GM23338 (cell line): Measurements from ENCODE around the gene EMC10. TPM values are rescaled to one million over a fixed set of nuclear protein-coding genes. Genes with fewer than 3 reads are reported as not detected.

Experiments used
- ATAC-seq: fragments of 200-7000 bp; cut with Tn5 transposase; 3 replicates; pipeline ENCODE4 v1.9.1; 2020
- DNase-seq: peaks from one replicate; pipeline ENCODE4 v3.0.0-alpha.2; 2015; ENCODE audit warnings: low spot score
- H2AFZ ChIP-seq: fragments of 200-600 bp; sonication (generic); 2 replicates; pipeline ENCODE4 v1.8.0; 2016; ENCODE audit warnings: antibody characterized with exemption, mild to moderate bottlenecking, moderate library complexity
- H3F3A ChIP-seq: fragments of 200-600 bp; sonication (generic); replicated peaks from 2 replicates; pipeline ENCODE4 v1.8.0; 2017; ENCODE audit warnings: antibody characterized with exemption, mixed run types, low read depth
- H3K27ac ChIP-seq: fragments of 200-600 bp; sonication (generic); 2 replicates; pipeline ENCODE4 v1.6.1; 2016; ENCODE audit warnings: low read depth
- H3K27me3 ChIP-seq: fragments of 200-600 bp; sonication (generic); 2 replicates; pipeline ENCODE4 v1.8.0; 2016; ENCODE audit warnings: mild to moderate bottlenecking, mixed run types, moderate library complexity; ENCODE audit not compliant: insufficient read depth
- H3K36me3 ChIP-seq: fragments of 200-600 bp; sonication (generic); 2 replicates; pipeline ENCODE4 v1.8.0; 2016; ENCODE audit warnings: mild to moderate bottlenecking; ENCODE audit not compliant: insufficient read depth
- H3K4me1 ChIP-seq: fragments of 200-600 bp; sonication (generic); 2 replicates; pipeline ENCODE4 v1.8.0; 2016; ENCODE audit warnings: mild to moderate bottlenecking, moderate library complexity; ENCODE audit not compliant: insufficient read depth
- H3K4me2 ChIP-seq: fragments of 200-600 bp; sonication (generic); 2 replicates; pipeline ENCODE4 v1.7.1; 2017; ENCODE audit warnings: mixed run types
- H3K4me3 ChIP-seq: fragments of 200-600 bp; sonication (generic); 2 replicates; pipeline ENCODE4 v1.6.1; 2016; ENCODE audit warnings: mixed run types
- H3K79me2 ChIP-seq: fragments of 200-600 bp; sonication (generic); replicated peaks from 2 replicates; pipeline ENCODE4 v1.8.0; 2017; ENCODE audit warnings: mild to moderate bottlenecking; ENCODE audit not compliant: insufficient read depth
- H3K9me2 ChIP-seq: fragments of 200-600 bp; sonication (generic); 2 replicates; pipeline ENCODE4 v1.8.0; 2017; ENCODE audit not compliant: insufficient read depth
- H4K20me1 ChIP-seq: fragments of 200-600 bp; sonication (generic); replicated peaks from 2 replicates; pipeline ENCODE4 v1.8.0; 2017; ENCODE audit warnings: mild to moderate bottlenecking; ENCODE audit not compliant: insufficient read depth
- H3K27ac Mint-ChIP-seq: 2 replicates; pipeline ENCODE4 v1.8.0; 2020; ENCODE audit warnings: inconsistent platforms, mild to moderate bottlenecking, moderate library complexity, mixed read lengths
- H3K27me3 Mint-ChIP-seq: 3 replicates; pipeline ENCODE4 v1.8.0; 2022; ENCODE audit warnings: low read depth, mild to moderate bottlenecking, moderate library complexity, mixed read lengths, inconsistent platforms; ENCODE audit not compliant: insufficient read depth, poor library complexity
- H3K36me3 Mint-ChIP-seq: 3 replicates; pipeline ENCODE4 v1.8.0; 2021; ENCODE audit warnings: low read depth, mild to moderate bottlenecking, inconsistent platforms, moderate library complexity, mixed read lengths
- H3K4me1 Mint-ChIP-seq: 3 replicates; pipeline ENCODE4 v1.8.0; 2020; ENCODE audit warnings: mild to moderate bottlenecking, inconsistent platforms, mixed read lengths
- H3K4me3 Mint-ChIP-seq: 3 replicates; pipeline ENCODE4 v1.8.0; 2021; ENCODE audit warnings: moderate library complexity, mild to moderate bottlenecking, inconsistent platforms, mixed read lengths
- H3K9me3 Mint-ChIP-seq: 3 replicates; pipeline ENCODE4 v1.8.0; 2020; ENCODE audit warnings: moderate library complexity, mild to moderate bottlenecking, inconsistent platforms, mixed read lengths
- CREB1 ChIP-seq: fragments of 250-450 bp; sonication (Bioruptor Pico); IDR thresholded peaks from 2 replicates; pipeline ENCODE4 v1.5.0; 2020; ENCODE audit warnings: low read depth, mild to moderate bottlenecking, moderate library complexity
- CTCF ChIP-seq, 2 experiments: fragments of 200-600 bp in 1 of 2; sonication (generic) in 1 of 2; conservative IDR thresholded peaks; 2 replicates each; pipeline versions ENCODE4 v1.5.1 to v1.6.1; 2016 to 2017; ENCODE audit warnings: antibody characterized with exemption in 2 of 2, low read depth in 2 of 2, mild to moderate bottlenecking in 2 of 2, moderate library complexity in 1 of 2
- ETS1 ChIP-seq: IDR thresholded peaks from 2 replicates; pipeline ENCODE4 v1.6.1; 2016; ENCODE audit warnings: antibody characterized with exemption
- EZH2 ChIP-seq: fragments of 200-600 bp; sonication (generic); IDR thresholded peaks from one replicate; pipeline ENCODE4 v1.8.0; 2017; ENCODE audit warnings: antibody characterized with exemption, mild to moderate bottlenecking, low read depth; ENCODE audit not compliant: unreplicated experiment
- EZH2phosphoT487 ChIP-seq: fragments of 200-600 bp; sonication (generic); IDR thresholded peaks from one replicate; pipeline ENCODE4 v1.8.1; 2018; ENCODE audit warnings: antibody characterized with exemption; ENCODE audit not compliant: unreplicated experiment
- JUNB ChIP-seq: IDR thresholded peaks from one replicate; pipeline ENCODE4 v1.6.1; 2016; ENCODE audit warnings: antibody characterized with exemption; ENCODE audit not compliant: unreplicated experiment
- NANOG ChIP-seq: IDR thresholded peaks from 2 replicates; pipeline ENCODE4 v1.6.1; 2016; ENCODE audit warnings: antibody characterized with exemption, borderline replicate concordance
- POLR2AphosphoS5 ChIP-seq: IDR thresholded peaks from 2 replicates; pipeline ENCODE4 v1.6.1; 2016; ENCODE audit warnings: antibody characterized with exemption, low read depth
- STAT1 ChIP-seq: IDR thresholded peaks from one replicate; pipeline ENCODE4 v1.6.1; 2016; ENCODE audit warnings: antibody characterized with exemption; ENCODE audit not compliant: unreplicated experiment
- ZNF114 ChIP-seq: fragments of 250-450 bp; sonication (Bioruptor Pico); IDR thresholded peaks from 2 replicates; pipeline ENCODE4 v1.5.0; 2020; ENCODE audit warnings: mild to moderate bottlenecking, moderate library complexity
- ZNF331 ChIP-seq: fragments of 250-450 bp; sonication (Bioruptor Pico); IDR thresholded peaks from 2 replicates; pipeline ENCODE4 v1.5.0; 2020; ENCODE audit warnings: low read depth, mild to moderate bottlenecking, moderate library complexity
- polyA plus RNA-seq: library from polyadenylated mRNA; unstranded; fragments of >200 nt; fragmentation: Nextera tagmentation; extraction: Ambion mirVana; gene quantifications from 2 replicates; pipeline ENCODE4 v1.2.1, GENCODE V29; 2016
- total RNA-seq: library from RNA; depleted of rRNA; stranded (reverse); fragments of >200 nt; shearing (Covaris generic); gene quantifications from 2 replicates; pipeline ENCODE4 v1.2.3, GENCODE V29; 2014
- TF ChIP-seq, protein P1 (sequence below): fragments of 250-450 bp; sonication (Bioruptor Pico); IDR thresholded peaks from 2 replicates; pipeline ENCODE4 v1.5.0; 2020; ENCODE audit warnings: mild to moderate bottlenecking, moderate library complexity

Gene EMC10
- total and polyA plus RNA-seq, 2 experiments from 2014 or later: 24.8 to 113 TPM

GRCh38 chr19:50510121-50510670 lies 33.9 kb downstream of the EMC10 start:
- H3K4me1 Mint-ChIP-seq: no peaks in the 10 kb centered on the region
- Histone ChIP-seq H3K4me2 (peak overlapping the region; percentile 78), H3K27me3 (peaks cover 19% of the 10 kb centered on the region), H3K27ac (no peak overlapping the region), H3F3A (no peaks in the 10 kb centered on the region), H2AFZ (no peak overlapping the region), H4K20me1 (no peaks in the 10 kb centered on the region; the same call in 1 of the 2 replicates), H3K4me3 (peak overlapping the region; percentile 61), H3K79me2 (no peaks in the 10 kb centered on the region), H3K36me3 (no peaks in the 10 kb centered on the region), H3K4me1 (peaks cover 4% of the 10 kb centered on the region; the same call in 1 of the 2 replicates), H3K9me2 (no peaks in the 10 kb centered on the region)
- H3K36me3 Mint-ChIP-seq: peaks cover 37% of the 10 kb centered on the region
- H3K27me3 Mint-ChIP-seq: peaks cover 10% of the 10 kb centered on the region
- peaks cover 94% of the 10 kb centered on the region for H3K9me3 Mint-ChIP-seq
- TF ChIP-seq EZH2phosphoT487 (no peak), ETS1 (no peak)
- DNase-seq (no peak), ATAC-seq (no peak)
- H3K4me3 Mint-ChIP-seq: no peak overlapping the region
- no peak overlapping the region for H3K27ac Mint-ChIP-seq

- Histone ChIP-seq H3K4me1 (peaks cover 4% of the 10 kb centered on the region; the same call in 1 of the 2 replicates), H3K9me2 (no peaks in the 10 kb centered on the region), H3K79me2 (no peaks in the 10 kb centered on the region), H3K4me2 (peak overlapping the region; percentile 78), H4K20me1 (no peaks in the 10 kb centered on the region; the same call in 1 of the 2 replicates), H3K4me3 (peak overlapping the region; percentile 61), H3F3A (no peaks in the 10 kb centered on the region), H3K36me3 (no peaks in the 10 kb centered on the region), H2AFZ (peak overlapping the region; percentile 48; the same call in 1 of the 2 replicates), H3K27me3 (peaks cover 19% of the 10 kb centered on the region), H3K27ac (no peak overlapping the region)
- ATAC-seq (no peak; the same call in 2 of the 3 replicates), DNase-seq (peak; percentile 93)
- H3K9me3 Mint-ChIP-seq: peaks cover 93% of the 10 kb centered on the region
- peaks cover 9% of the 10 kb centered on the region for H3K27me3 Mint-ChIP-seq
- H3K4me1 Mint-ChIP-seq: no peaks in the 10 kb centered on the region
- no peak overlapping the region for H3K27ac Mint-ChIP-seq
- H3K4me3 Mint-ChIP-seq: no peak overlapping the region
- H3K36me3 Mint-ChIP-seq: peaks cover 33% of the 10 kb centered on the region
- TF ChIP-seq JUNB (no peak), NANOG (no peak), ZNF331 (no peak), EZH2 (no peak), CREB1 (CRISPR knock-in tag) (no peak), CTCF (conservative IDR thresholded peaks at IDR 0.05; ENCODE audit: low read depth in 2 of 2) (no peak), ZNF114 (CRISPR knock-in tag) (no peak), ETS1 (no peak), POLR2AphosphoS5 (no peak), STAT1 (no peak), EZH2phosphoT487 (no peak)
- TF ChIP-seq, protein P1, sequence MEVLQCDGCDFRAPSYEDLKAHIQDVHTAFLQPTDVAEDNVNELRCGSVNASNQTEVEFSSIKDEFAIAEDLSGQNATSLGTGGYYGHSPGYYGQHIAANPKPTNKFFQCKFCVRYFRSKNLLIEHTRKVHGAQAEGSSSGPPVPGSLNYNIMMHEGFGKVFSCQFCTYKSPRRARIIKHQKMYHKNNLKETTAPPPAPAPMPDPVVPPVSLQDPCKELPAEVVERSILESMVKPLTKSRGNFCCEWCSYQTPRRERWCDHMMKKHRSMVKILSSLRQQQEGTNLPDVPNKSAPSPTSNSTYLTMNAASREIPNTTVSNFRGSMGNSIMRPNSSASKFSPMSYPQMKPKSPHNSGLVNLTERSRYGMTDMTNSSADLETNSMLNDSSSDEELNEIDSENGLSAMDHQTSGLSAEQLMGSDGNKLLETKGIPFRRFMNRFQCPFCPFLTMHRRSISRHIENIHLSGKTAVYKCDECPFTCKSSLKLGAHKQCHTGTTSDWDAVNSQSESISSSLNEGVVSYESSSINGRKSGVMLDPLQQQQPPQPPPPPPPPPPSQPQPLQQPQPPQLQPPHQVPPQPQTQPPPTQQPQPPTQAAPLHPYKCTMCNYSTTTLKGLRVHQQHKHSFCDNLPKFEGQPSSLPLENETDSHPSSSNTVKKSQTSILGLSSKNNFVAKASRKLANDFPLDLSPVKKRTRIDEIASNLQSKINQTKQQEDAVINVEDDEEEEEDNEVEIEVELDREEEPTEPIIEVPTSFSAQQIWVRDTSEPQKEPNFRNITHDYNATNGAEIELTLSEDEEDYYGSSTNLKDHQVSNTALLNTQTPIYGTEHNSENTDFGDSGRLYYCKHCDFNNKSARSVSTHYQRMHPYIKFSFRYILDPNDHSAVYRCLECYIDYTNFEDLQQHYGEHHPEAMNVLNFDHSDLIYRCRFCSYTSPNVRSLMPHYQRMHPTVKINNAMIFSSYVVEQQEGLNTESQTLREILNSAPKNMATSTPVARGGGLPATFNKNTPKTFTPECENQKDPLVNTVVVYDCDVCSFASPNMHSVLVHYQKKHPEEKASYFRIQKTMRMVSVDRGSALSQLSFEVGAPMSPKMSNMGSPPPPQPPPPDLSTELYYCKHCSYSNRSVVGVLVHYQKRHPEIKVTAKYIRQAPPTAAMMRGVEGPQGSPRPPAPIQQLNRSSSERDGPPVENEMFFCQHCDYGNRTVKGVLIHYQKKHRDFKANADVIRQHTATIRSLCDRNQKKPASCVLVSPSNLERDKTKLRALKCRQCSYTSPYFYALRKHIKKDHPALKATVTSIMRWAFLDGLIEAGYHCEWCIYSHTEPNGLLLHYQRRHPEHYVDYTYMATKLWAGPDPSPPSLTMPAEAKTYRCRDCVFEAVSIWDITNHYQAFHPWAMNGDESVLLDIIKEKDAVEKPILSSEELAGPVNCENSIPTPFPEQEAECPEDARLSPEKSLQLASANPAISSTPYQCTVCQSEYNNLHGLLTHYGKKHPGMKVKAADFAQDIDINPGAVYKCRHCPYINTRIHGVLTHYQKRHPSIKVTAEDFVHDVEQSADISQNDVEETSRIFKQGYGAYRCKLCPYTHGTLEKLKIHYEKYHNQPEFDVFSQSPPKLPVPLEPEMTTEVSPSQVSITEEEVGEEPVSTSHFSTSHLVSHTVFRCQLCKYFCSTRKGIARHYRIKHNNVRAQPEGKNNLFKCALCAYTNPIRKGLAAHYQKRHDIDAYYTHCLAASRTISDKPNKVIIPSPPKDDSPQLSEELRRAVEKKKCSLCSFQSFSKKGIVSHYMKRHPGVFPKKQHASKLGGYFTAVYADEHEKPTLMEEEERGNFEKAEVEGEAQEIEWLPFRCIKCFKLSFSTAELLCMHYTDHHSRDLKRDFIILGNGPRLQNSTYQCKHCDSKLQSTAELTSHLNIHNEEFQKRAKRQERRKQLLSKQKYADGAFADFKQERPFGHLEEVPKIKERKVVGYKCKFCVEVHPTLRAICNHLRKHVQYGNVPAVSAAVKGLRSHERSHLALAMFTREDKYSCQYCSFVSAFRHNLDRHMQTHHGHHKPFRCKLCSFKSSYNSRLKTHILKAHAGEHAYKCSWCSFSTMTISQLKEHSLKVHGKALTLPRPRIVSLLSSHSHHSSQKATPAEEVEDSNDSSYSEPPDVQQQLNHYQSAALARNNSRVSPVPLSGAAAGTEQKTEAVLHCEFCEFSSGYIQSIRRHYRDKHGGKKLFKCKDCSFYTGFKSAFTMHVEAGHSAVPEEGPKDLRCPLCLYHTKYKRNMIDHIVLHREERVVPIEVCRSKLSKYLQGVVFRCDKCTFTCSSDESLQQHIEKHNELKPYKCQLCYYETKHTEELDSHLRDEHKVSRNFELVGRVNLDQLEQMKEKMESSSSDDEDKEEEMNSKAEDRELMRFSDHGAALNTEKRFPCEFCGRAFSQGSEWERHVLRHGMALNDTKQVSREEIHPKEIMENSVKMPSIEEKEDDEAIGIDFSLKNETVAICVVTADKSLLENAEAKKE (CRISPR knock-in tag): no peak
Observed at GRCh38 chr19:50510700-50511068, 34.4 kb downstream of the EMC10 start.
